ENCODE measurements around the gene SHISA6.

SHISA6 gene

GRCh38 chr17:11461993-11462548 lies 221.1 kb downstream of the SHISA6 start:
- no peak for DNase-seq

- DNase-seq, result no peak
Observed at GRCh38 chr17:11467639-11468038, 226.6 kb downstream of the SHISA6 start.

- no peak for DNase-seq
Observed at GRCh38 chr17:11485336-11486100, 244.5 kb downstream of the SHISA6 start.

GRCh38 chr17:11486101-11486867 lies 245.3 kb downstream of the SHISA6 start:
- no peak for DNase-seq

- no peak for DNase-seq
Observed at GRCh38 chr17:11486868-11487310, 245.9 kb downstream of the SHISA6 start.

- DNase-seq, result no peak
Observed at GRCh38 chr17:11487469-11487868, 246.5 kb downstream of the SHISA6 start.

DNA sequence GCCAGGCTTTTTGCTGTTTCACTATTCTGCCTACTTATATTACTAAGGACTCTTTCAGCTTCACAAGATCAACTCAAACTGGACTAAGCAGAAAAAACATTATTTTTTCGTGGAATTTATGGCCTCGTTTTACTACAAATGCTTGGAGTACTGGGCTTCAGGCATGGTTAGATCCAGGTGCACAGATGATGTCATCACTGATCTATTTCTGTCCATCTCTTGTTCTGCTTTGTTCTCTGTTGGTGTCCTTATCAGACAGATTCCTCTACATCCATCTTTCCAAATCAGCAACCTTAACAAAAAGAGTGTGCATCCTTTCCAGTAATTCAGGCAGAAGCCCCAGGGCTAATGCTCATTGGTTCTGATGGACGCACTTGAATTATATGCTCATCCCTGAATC lies 247.4 kb downstream of the SHISA6 start:
- no peak for DNase-seq

GRCh38 chr17:11490171-11490755 lies 249.2 kb downstream of the SHISA6 start:
- no peak for DNase-seq

DNA sequence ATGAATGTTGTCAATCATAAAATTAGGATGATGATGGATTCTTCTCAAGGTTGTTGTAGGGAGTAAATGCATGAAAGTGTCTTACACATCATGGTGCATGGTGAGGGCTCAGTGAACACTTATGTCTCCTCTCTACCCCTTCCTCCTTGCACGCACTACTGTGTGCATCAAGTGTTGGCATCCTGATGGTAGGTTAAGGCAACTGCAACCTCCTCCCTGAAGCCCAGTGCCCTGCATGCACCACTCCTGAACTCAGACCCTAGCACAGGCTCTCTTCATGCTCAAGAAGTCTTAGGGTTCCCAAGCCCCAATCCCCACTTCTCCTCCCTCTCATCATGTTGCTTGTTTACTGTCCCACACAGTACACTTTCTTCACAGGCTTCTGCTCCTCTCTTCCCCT lies 251.5 kb downstream of the SHISA6 start:
- DNase-seq, result no peak

GRCh38 chr17:11493936-11494335 lies 252.9 kb downstream of the SHISA6 start:
- no peak for DNase-seq

- DNase-seq, result no peak
Observed at GRCh38 chr17:11495613-11496012, 254.6 kb downstream of the SHISA6 start.

DNA sequence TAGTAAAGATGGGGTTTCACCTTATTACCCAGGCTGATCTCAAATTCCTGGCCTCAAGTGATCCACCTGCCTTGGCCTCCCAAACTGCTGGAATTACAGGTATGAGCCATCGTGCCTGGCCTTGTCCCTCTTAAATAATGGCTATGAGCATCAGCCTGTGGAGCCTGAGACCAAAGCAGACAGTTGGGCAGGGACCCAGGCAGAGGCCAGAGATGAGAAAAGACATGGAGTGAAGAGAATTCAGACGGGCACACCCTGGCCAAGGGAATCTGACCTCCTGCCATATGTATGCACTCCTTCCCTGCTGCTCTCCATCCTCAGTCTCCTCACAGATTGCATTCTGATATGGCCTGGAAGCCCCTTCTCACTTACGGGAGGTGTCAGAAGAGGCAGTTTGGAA lies 258.9 kb downstream of the SHISA6 start:
- DNase-seq, result no peak

DNA sequence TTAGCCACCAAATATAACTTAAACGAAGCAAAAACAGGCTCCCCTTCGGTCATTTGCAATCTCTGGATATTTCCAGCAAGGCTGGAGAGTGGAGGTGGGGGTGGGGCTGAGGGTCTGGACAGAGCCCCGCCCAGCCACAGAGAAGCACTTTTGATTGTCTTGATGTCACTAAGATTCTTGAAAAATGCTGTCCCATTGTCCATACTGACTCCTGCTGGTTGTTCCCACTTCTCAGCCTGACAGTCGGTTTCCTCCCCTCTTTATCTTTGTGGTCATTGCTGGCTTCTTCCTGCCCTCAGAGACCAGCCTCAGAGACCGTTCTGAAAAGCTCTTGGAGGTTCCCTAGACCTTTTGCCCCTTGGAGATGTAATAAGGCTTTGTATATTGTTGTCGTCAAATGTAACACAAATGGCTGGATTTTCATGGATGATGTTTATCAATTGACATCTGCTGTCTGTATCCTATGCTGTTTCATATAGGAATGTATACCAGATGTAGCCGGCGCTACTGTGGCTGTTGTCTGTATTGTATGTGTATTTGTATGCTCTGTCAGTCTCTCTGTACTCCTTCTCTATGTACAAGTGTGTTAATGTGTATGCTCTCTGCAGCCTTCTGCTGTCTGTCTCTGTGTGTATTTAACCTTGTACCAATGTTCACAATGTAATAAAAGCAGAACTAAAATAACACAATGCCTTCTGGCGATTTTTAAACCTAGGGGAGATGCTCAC lies 262.5 kb downstream of the SHISA6 start:
- no peak for DNase-seq

DNA sequence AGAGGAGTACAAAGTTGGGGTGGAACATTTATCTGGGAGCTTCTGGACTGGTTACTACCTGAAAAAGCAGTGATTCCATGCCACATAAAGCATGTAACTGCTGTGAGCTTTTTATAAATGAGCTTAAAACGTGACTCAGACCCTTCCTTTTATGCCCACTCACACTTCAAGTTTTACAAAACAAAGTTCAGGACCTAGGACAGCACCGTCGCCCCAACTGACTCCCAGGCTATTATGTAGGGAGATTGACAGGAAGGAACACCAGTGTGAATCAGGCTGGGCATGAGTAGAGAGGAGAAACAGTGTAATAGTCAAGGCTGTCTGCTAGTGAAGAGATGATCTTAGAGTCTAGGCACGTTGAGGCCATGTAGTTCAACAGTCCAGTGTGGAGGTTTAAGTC lies 265.6 kb downstream of the SHISA6 start:
- DNase-seq, result no peak

DNA sequence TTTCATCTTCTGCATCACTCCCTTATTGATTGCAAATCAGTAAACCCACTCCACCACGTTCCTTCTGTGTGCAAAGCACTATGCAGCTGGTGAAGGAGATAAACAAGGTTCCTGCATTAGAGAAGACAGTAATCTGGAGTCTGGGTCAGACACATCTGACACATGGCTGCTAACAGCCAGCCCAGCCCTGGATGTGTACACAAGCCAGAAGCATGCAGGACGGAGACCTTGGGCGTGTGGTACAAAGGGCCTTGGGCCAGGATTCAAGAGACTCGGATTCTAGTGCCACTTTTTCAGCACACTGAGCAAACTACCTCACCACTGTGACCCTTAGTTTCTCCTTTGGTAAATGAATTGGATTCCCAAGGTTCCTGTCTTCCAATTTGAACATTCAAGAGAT lies 270.7 kb downstream of the SHISA6 start:
- no peak for DNase-seq

- DNase-seq, result no peak
Observed at GRCh38 chr17:11514565-11514964, 273.6 kb downstream of the SHISA6 start.

- no peak for DNase-seq
Observed at GRCh38 chr17:11514981-11515680, 274.1 kb downstream of the SHISA6 start.

DNA sequence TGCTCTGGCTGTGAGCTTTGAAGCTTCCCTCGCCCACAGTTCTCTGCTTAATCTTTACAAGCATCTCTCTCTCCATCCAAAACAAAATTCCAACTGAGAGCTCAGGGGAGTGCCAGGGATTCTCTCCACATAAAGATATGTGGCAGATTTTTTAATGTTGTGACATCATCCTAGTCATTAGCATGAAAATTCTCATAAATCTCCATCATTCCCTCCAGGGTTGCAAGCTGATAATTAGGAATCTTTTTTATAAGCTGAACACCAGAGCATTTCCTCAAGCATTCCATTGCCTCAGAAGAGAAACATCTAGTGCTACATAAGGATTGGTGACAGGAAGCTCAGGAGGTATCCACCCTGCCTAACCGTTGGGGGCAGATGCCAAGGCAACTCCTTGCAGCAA lies 274.9 kb downstream of the SHISA6 start:
- no peak for DNase-seq

GRCh38 chr17:11535231-11535630 lies 294.2 kb downstream of the SHISA6 start:
- DNase-seq, result no peak

- DNase-seq, result no peak
Observed at GRCh38 chr17:11538366-11538765, 297.4 kb downstream of the SHISA6 start.

- no peak for DNase-seq
Observed at GRCh38 chr17:11539637-11540036, 298.6 kb downstream of the SHISA6 start.

- DNase-seq, result no peak
Observed at GRCh38 chr17:11545002-11545401, 304.0 kb downstream of the SHISA6 start.

All from NCI-H2107 (cell line).